ENCODE measurements around the gene TAS1R3.

TAS1R3 gene

GRCh38 chr1:1371746-1372711 lies 40.9 kb downstream of the TAS1R3 start:
- peak; percentile 61 for DNase-seq

- DNase-seq = no peak
Measured at GRCh38 chr1:1373051-1373814, 42.2 kb downstream of the TAS1R3 start.

DNA sequence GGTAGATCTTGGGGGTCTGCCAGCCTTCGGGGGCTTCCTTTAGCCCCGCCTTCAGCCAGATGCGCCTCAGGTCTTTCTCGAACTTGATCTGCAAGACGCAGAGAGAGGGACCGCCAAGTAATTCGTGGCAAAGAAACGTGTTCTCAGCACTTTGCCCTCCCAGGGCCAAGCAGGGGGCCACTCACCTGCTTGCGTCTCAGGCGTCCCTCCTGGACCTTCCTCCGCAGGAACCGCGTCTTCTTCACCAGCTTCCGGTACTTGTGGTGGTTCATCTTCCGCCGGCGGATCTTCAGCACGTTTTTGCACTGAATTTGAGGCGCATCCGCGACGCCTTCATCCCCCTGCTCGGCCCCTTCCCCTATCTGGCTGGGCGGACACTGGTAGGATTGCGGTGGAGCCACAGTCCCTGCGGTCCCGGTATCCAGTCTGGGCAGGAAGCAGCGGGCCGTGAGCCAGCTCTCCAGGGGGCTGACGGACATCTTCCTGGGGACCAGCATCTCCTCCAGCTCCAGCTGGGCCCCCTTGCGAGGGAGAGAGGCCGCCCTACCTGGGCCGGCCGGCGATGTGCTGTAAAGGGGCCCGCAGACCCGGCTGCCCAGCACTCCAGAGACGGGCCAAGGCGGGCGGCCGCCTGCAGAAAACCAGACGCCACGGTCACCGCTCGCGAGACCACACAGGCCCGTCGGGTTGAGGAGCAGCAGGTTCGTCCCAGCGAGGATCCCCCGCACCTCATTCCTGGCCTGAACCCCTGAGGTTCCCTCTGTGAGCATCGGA lies 42.9 kb downstream of the TAS1R3 start:
- DNase-seq = no peak

DNA sequence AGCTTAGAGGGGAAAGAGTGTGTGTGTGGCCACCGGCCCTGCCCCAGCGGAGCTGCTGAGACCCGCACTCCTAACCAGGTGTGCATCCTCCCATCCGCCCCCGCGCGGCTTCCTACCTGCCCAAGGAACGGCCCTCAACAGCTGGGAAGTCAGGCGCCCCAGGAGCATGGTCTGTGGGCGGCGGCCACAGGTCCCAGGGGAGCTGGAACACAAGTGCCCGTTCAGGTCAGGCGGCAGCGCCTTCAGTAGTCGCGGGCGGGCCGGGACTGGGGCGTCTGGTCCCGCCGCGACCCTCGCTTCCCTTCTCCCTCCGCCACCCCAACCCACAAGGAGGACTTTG lies 43.5 kb downstream of the TAS1R3 start:
- DNase-seq = no peak

- DNase-seq = peak; percentile 99
Measured at GRCh38 chr1:1374929-1375662, 44.0 kb downstream of the TAS1R3 start, which contains the start of gene AURKAIP1. AURKAIP1 (minus strand) TSS chr1:1375207; CDS start chr1:1374756, 451 bp downstream.

- DNase-seq = no peak
Measured at GRCh38 chr1:1376551-1377226, 45.6 kb downstream of the TAS1R3 start.

GRCh38 chr1:1377540-1378205 lies 46.6 kb downstream of the TAS1R3 start:
- no peak for DNase-seq

DNA sequence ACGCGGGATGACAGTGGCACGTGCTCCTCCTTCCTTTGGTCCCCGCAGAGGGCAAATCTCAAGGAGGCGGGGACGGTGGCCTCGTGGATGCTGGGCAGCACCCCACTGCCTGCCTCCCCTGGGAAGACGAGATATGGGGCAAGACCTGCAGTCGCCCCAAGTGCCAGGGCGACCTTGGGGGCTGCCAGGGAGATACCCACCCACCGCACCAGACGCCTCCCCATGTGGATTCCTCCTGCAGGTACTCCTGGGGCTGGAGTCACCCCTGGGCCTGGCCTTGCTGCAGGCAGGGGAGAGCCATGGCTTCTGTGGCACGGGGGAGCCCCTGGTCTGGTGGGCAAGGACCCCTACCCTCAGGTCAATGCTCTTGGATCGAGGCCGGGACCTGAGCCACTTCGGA lies 49.8 kb downstream of the TAS1R3 start:
- no peak for DNase-seq

- no peak for DNase-seq
Measured at GRCh38 chr1:1381294-1381693, 50.2 kb downstream of the TAS1R3 start.
